NT2/D1 (cell line): ENCODE results near the gene AMN1.
"Not testable (repeated sequence)": the region's sequence is repeated elsewhere in the genome, so short reads cannot be mapped to it uniquely, and the experiment has no call there.

Experiments used
- YY1 ChIP-seq: IDR thresholded peaks from 2 replicates; pipeline ENCODE4 v1.6.1; 2011; ENCODE audit not compliant: insufficient read length, insufficient read depth
- ZNF274 ChIP-seq: IDR thresholded peaks from 2 replicates; pipeline ENCODE4 v1.6.1; 2011; ENCODE audit warnings: mild to moderate bottlenecking, low read depth, low read length

DNA sequence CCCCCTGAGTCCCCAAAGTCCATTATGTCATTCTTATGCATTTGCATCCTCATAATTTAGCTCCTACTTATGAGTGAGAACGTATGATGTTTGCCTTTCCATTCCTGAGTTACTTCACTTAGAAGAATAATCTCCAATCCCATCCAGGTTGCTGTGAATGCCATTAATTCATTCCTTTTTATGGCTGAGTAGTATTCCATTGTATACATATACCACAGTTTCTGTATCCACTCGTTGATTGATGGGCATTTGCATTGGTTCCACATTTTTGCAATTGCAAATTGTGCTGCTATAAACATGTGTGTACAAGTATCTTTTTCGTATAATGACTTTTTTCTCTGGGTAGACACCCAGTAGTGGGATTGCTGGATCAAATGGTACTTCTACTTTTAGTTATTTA lies 38.9 kb downstream of the AMN1 start:
- not testable (repeated sequence) for TF ChIP-seq YY1, ZNF274
